ENCODE measurements around the gene SLC2A9.

- TF ChIP-seq CTCF (conservative IDR thresholded peaks at IDR 0.05; ENCODE audit: low read length) (no peak), EZH2phosphoT487 (IDR thresholded peaks at IDR 0.05; ENCODE audit: borderline replicate concordance, low read depth, low read length) (no peak)
Measured at GRCh38 chr4:9792381-9792780, 228.9 kb downstream of the SLC2A9 start.

All from OCI-LY7 (cell line).